Thoracic aorta (tissue), 2 donors: ENCODE results near the gene PVALEF. TPM values are rescaled to one million over a fixed set of nuclear protein-coding genes. Genes with fewer than 3 reads are reported as not detected.

ENCODE experiments used
- ATAC-seq: fragments of 150-250 bp; one replicate; pipeline ENCODE4 v1.8.0; 2017; ENCODE audit warnings: low read depth; ENCODE audit not compliant: insufficient number of reproducible peaks, low FRiP score
- DNase-seq: peaks from one replicate; pipeline ENCODE4 v3.0.0-alpha.2; 2020; ENCODE audit warnings: low spot score
- H3K27ac ChIP-seq, 2 donors: fragments of 200-600 bp; sonication (generic); 1 replicate in 1 of 2; 2 replicates in 1 of 2; pipeline ENCODE4 v1.5.1; 2016; ENCODE audit warnings: mild to moderate bottlenecking in 2 of 2, moderate library complexity in 2 of 2
- H3K27me3 ChIP-seq: fragments of 200-600 bp; sonication (generic); replicated peaks from 2 replicates; pipeline ENCODE4 v1.6.0; 2016; ENCODE audit warnings: mild to moderate bottlenecking; ENCODE audit not compliant: insufficient read depth
- H3K36me3 ChIP-seq: fragments of 200-600 bp; sonication (generic); one replicate; pipeline ENCODE4 v1.5.1; 2016
- H3K4me1 ChIP-seq, 2 donors: fragments of 200-600 bp; sonication (generic); 1 replicate in 1 of 2; 2 replicates in 1 of 2; pipeline versions ENCODE4 v1.5.1 to v1.6.0; 2016; ENCODE audit warnings: low read depth in 2 of 2, mild to moderate bottlenecking in 1 of 2; ENCODE audit not compliant: control insufficient read depth in 1 of 2
- H3K4me3 ChIP-seq: fragments of 200-600 bp; sonication (generic); 2 replicates; pipeline ENCODE4 v1.5.1; 2016; ENCODE audit warnings: mild to moderate bottlenecking
- H3K9me3 ChIP-seq: fragments of 200-600 bp; sonication (generic); 2 replicates; pipeline ENCODE4 v1.5.1; 2016
- CTCF ChIP-seq: fragments of 200-600 bp; sonication (generic); IDR thresholded peaks from one replicate; pipeline ENCODE4 v1.5.1; 2019; ENCODE audit warnings: antibody characterized with exemption
- total RNA-seq, 2 donors: library from RNA; depleted of rRNA; stranded (reverse); fragments of >200 nt; gene quantifications; one replicate each; pipeline versions ENCODE4 v1.1.0 to v1.2.3, GENCODE V29; 2016

The PVALEF gene
- total RNA-seq, 2 donors from 2014 or later: not detected

GRCh38 chr17:81132197-81132540, 33.1 kb upstream of the PVALEF start:
- no peak for ATAC-seq
- no peak for DNase-seq
- Histone ChIP-seq H3K27ac (no peak overlapping the region), H3K4me3 (no peak overlapping the region), H3K9me3 (no peaks in the 10 kb centered on the region), H3K36me3 (no peaks in the 10 kb centered on the region), H3K27me3 (no peaks in the 10 kb centered on the region), H3K4me1 (no peaks in the 10 kb centered on the region)
- TF ChIP-seq CTCF: no peak

DNA sequence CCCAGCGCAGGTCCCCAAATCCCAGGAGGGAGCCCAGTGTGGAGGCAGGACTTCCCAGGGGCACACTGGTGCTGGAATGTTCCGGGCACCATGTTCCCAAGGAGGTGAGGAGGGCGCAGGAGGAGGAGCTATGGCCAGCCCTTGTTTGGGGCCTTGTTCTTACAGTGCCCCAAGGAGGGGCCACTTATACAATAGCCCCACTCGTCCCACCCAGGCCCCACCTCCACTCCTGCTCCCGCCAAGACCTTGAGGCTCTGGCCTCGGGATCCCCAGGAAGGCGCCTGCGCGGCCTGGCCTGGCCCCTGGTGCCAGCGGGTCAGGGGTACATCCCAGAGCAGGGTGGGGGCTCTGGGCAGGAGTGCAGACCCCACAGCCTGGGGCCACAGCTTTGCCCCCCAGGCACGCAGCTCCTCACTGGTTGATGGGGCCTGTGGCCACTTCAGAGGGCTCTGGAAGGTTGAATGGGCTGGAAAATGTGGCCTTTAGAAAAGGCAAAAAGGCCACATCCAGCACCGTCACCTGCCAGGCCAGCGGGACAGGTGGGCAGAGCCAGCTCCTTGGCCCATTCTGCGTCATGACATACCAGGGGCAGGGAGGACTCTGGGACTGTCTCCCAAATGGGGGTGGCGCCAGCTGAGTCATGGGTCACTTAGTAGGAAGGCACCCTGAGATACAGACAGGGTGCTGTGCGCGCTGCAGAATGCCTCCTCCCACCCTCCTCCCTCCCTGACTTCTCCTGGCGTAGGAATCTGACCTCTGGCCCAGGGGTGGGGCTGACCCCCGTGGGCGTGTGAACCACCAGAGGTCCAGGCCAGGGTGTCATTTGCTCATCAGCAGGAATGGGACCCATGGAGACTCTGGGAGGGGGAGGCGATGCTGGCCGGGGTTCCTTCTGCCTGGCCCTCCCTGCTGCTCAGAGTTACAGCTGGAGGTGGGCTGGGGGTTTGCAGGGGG, 32.3 kb upstream of the PVALEF start:
- Histone ChIP-seq H3K9me3 (no peaks in the 10 kb centered on the region), H3K27ac (no peak overlapping the region), H3K36me3 (no peaks in the 10 kb centered on the region), H3K4me1 (no peaks in the 10 kb centered on the region), H3K27me3 (no peaks in the 10 kb centered on the region), H3K4me3 (no peak overlapping the region)
- no peak for TF ChIP-seq CTCF
- DNase-seq: no peak
- no peak for ATAC-seq

DNA sequence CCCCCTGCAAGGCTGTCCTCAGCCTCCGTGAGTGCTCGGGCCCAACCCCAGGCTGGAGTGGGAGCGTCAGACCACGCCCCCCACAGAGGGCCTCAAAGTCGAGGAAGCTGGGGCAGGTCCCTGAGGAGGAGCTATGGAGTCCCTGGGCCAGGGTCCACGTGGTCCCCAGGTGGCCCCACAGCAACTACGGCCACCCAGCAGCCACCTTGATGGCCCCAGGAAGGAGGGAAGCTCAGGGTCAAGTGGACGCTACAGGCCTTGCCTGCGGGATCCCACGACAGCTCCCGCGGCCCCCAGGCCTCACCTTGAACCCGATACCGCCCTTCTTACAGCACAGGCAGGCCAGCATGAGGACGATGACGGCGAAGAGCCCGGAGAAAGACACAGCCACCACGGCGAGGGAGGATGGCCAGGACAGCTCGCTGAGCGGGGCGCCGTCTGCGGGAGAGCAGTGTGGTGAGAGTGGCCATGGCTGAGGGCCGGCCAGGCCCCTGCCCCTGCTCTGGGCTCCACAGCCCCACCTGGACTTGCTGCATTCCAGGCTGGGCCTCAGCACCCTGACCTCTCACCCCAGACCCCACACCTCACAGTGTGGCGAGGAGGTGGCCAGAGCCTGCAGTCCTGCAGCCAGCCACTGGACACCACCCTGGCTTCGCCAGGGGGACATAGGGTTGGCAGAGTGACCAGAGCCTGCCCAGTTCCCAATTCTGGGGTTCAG, 31.1 kb upstream of the PVALEF start:
- DNase-seq (no peak), ATAC-seq (no peak)
- H3K27me3 ChIP-seq: no peaks in the 10 kb centered on the region
- no peak overlapping the region for H3K27ac ChIP-seq
- no peak overlapping the region for H3K4me3 ChIP-seq
- TF ChIP-seq CTCF: no peak
- H3K9me3 ChIP-seq: no peaks in the 10 kb centered on the region
- H3K4me1 ChIP-seq: no peaks in the 10 kb centered on the region
- H3K36me3 ChIP-seq: no peaks in the 10 kb centered on the region

- H3K4me1 ChIP-seq: no peaks in the 10 kb centered on the region
- H3K27ac ChIP-seq: no peak overlapping the region
- no peak for DNase-seq
- H3K36me3 ChIP-seq: no peaks in the 10 kb centered on the region
- no peak overlapping the region for H3K4me3 ChIP-seq
- H3K27me3 ChIP-seq: no peaks in the 10 kb centered on the region
- no peak for ATAC-seq
- no peaks in the 10 kb centered on the region for H3K9me3 ChIP-seq
- TF ChIP-seq CTCF: no peak
Observed at GRCh38 chr17:81135505-81136278, 29.6 kb upstream of the PVALEF start.

GRCh38 chr17:81136366-81136765, 28.9 kb upstream of the PVALEF start:
- Histone ChIP-seq H3K4me3 (no peak overlapping the region), H3K27ac (no peak overlapping the region), H3K27me3 (no peaks in the 10 kb centered on the region), H3K4me1 (no peaks in the 10 kb centered on the region), H3K9me3 (no peaks in the 10 kb centered on the region), H3K36me3 (no peaks in the 10 kb centered on the region)
- no peak for ATAC-seq
- TF ChIP-seq CTCF: no peak
- DNase-seq: no peak
